Uterus (tissue), 2 donors: Measurements from ENCODE around the gene EIF4EBP3.

ENCODE experiments used
- POLR2A ChIP-seq, 2 donors: fragments of 450-650 bp; IDR thresholded peaks; one replicate each; pipeline ENCODE4 v1.6.1; 2016; ENCODE audit warnings: antibody characterized with exemption in 2 of 2, mild to moderate bottlenecking in 1 of 2, moderate library complexity in 1 of 2
- TF ChIP-seq, protein P1 (sequence below), 4 experiments: fragments of 200-600 bp in 2 of 4; fragments of 450-650 bp in 2 of 4; sonication (generic) in 2 of 4; IDR thresholded peaks; one replicate each; pipeline ENCODE4 v1.5.1; 2016 to 2019; ENCODE audit warnings: antibody characterized with exemption in 4 of 4, mild to moderate bottlenecking in 2 of 4, moderate library complexity in 1 of 4

DNA sequence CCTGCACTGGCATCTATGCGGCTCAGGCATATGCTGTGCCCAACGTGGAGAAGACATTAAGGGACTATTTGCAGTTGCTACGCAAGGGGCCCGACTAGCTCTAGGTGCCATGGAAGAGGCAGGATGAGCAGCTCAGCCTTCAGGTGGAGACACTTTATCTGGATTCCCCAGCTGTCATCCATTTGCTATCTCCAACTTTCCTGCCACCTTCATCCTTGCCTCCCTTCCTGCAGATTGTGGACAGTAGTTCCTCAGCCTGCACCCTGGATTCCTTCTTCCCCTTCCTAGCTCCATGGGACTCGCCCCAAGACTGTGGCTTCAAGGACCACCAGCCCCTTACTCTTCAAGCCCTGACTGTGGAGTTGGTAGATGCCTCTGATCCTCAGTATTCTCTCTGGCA is 19.2 kb downstream of the EIF4EBP3 start:
- TF ChIP-seq, protein P1, sequence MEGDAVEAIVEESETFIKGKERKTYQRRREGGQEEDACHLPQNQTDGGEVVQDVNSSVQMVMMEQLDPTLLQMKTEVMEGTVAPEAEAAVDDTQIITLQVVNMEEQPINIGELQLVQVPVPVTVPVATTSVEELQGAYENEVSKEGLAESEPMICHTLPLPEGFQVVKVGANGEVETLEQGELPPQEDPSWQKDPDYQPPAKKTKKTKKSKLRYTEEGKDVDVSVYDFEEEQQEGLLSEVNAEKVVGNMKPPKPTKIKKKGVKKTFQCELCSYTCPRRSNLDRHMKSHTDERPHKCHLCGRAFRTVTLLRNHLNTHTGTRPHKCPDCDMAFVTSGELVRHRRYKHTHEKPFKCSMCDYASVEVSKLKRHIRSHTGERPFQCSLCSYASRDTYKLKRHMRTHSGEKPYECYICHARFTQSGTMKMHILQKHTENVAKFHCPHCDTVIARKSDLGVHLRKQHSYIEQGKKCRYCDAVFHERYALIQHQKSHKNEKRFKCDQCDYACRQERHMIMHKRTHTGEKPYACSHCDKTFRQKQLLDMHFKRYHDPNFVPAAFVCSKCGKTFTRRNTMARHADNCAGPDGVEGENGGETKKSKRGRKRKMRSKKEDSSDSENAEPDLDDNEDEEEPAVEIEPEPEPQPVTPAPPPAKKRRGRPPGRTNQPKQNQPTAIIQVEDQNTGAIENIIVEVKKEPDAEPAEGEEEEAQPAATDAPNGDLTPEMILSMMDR (IDR thresholded peaks at IDR 0.05), result no peak
- TF ChIP-seq POLR2A (IDR thresholded peaks at IDR 0.05), result no peak
